ENCODE data around the gene AKAP8.

The AKAP8 gene

GRCh38 chr19:15403151-15403531 is 23.6 kb upstream of the AKAP8 start:
- no peak for TF ChIP-seq CTCF (conservative IDR thresholded peaks at IDR 0.05; ENCODE audit: low read depth, low read length)
- no peak overlapping the region for H3K4me3 ChIP-seq (ENCODE audit: low read depth, low read length)
- no peak for DNase-seq (ENCODE audit: low read depth)

- no peak for TF ChIP-seq CTCF (conservative IDR thresholded peaks at IDR 0.05; ENCODE audit: low read depth, low read length)
- no peak for DNase-seq (ENCODE audit: low read depth)
- H3K4me3 ChIP-seq (ENCODE audit: low read depth, low read length), result no peak overlapping the region
Measured at GRCh38 chr19:15402411-15403150, 23.0 kb upstream of the AKAP8 start.

- no peak overlapping the region for H3K4me3 ChIP-seq (ENCODE audit: low read depth, low read length)
- DNase-seq (ENCODE audit: low read depth), result no peak
- TF ChIP-seq CTCF (conservative IDR thresholded peaks at IDR 0.05; ENCODE audit: low read depth, low read length), result no peak
Measured at GRCh38 chr19:15401397-15401710, 21.8 kb upstream of the AKAP8 start.

GRCh38 chr19:15400521-15401396 is 21.2 kb upstream of the AKAP8 start:
- no peak for TF ChIP-seq CTCF (conservative IDR thresholded peaks at IDR 0.05; ENCODE audit: low read depth, low read length)
- DNase-seq (ENCODE audit: low read depth), result no peak
- H3K4me3 ChIP-seq (ENCODE audit: low read depth, low read length), result no peak overlapping the region

GRCh38 chr19:15399635-15400034 is 20.0 kb upstream of the AKAP8 start:
- no peak for TF ChIP-seq CTCF (conservative IDR thresholded peaks at IDR 0.05; ENCODE audit: low read depth, low read length)
- DNase-seq (ENCODE audit: low read depth), result no peak

GRCh38 chr19:15399234-15399515 is 19.6 kb upstream of the AKAP8 start:
- no peak for DNase-seq (ENCODE audit: low read depth)
- no peak for TF ChIP-seq CTCF (conservative IDR thresholded peaks at IDR 0.05; ENCODE audit: low read depth, low read length)
- no peak overlapping the region for H3K4me3 ChIP-seq (ENCODE audit: low read depth, low read length)

More at GRCh38 chr19:15399635-15400034, 20.0 kb upstream of the AKAP8 start:
- H3K4me3 ChIP-seq (ENCODE audit: low read depth, low read length), result no peak overlapping the region

Measured in choroid plexus epithelial cell (primary cell).